LHCN-M2 (cell line): ENCODE measurements around the gene BACH1. TPM values are rescaled to one million over a fixed set of nuclear protein-coding genes. Genes with fewer than 3 reads are reported as not detected.
"Not testable (repeated sequence)": the region's sequence is repeated elsewhere in the genome, so short reads cannot be mapped to it uniquely, and the experiment has no call there.

Source experiments
- DNase-seq: peaks from one replicate; pipeline ENCODE4 v3.0.0-alpha.2; 2012; ENCODE audit warnings: low read depth
- total RNA-seq: library from RNA; depleted of rRNA; stranded (reverse); fragments of >200 nt; gene quantifications from 2 replicates; pipeline ENCODE4 v1.2.3, GENCODE V29; 2014

Gene BACH1
- total RNA-seq, 1 experiment from 2014 or later: 39.7 TPM

GRCh38 chr21:29343519-29343918 is 44.8 kb downstream of the BACH1 start:
- peak; percentile 73 for DNase-seq

- no peak for DNase-seq
These were observed 47.6 kb downstream of the BACH1 start for GRCh38 chr21:29346281-29346680.

GRCh38 chr21:29346771-29347170 is 48.0 kb downstream of the BACH1 start:
- no peak for DNase-seq

GRCh38 chr21:29347274-29347681 is 48.6 kb downstream of the BACH1 start:
- DNase-seq: no peak

GRCh38 chr21:29349702-29350101 is 51.0 kb downstream of the BACH1 start:
- no peak for DNase-seq

DNA sequence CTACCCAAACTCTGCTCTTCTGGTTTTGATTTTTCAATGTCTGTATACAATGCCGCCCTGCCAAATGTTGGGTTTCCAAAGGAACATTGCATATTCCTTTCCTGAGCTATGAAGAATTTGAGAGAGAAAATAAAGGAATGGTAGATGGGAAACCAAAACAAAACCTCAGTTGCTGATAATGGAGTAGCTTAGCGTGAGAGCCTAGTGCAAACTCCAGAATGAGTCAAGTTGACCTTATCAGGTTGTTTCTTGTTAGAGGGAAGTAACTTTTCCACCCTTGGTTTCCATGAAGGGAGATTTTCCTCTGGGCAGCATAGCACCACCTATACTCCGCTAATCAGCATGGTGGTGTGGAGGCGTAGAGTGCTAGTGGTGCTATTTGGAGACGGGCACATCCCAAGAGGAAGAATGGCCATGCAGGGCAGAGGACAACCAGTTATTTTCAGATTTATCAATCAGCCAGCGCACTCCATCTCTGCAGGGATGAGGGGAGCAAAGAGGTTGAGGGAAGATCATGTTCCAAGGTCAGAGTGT is 51.6 kb downstream of the BACH1 start:
- no peak for DNase-seq

- peak; percentile 71 for DNase-seq
These were observed 53.0 kb downstream of the BACH1 start for GRCh38 chr21:29351691-29352090.

- DNase-seq: not testable (repeated sequence)
These were observed 56.5 kb downstream of the BACH1 start for GRCh38 chr21:29355043-29355710.

GRCh38 chr21:29356291-29356690 is 57.6 kb downstream of the BACH1 start:
- DNase-seq: not testable (repeated sequence)

DNA sequence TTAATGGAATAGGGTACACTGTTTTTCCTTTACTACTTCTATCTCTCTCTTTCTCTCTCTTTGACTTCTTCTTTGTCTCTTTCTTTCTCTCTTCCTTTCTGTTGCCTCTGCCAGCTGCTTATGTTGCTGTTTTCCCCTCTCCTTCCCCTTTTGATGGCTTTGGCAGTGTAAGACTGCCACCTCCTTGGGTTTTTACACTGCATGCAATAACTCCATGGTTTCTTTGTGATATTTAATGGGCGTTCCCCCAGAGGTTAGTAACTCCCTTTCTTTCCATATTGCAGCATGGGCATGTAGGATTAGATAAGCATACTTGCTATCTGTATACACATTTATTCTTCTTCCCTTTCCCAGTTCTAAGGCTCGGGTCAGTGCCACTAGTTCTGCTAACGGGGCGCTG is 58.1 kb downstream of the BACH1 start:
- not testable (repeated sequence) for DNase-seq

GRCh38 chr21:29359718-29360117 is 61.0 kb downstream of the BACH1 start:
- DNase-seq: no peak

GRCh38 chr21:29360799-29361765 is 62.4 kb downstream of the BACH1 start:
- no peak for DNase-seq

DNA sequence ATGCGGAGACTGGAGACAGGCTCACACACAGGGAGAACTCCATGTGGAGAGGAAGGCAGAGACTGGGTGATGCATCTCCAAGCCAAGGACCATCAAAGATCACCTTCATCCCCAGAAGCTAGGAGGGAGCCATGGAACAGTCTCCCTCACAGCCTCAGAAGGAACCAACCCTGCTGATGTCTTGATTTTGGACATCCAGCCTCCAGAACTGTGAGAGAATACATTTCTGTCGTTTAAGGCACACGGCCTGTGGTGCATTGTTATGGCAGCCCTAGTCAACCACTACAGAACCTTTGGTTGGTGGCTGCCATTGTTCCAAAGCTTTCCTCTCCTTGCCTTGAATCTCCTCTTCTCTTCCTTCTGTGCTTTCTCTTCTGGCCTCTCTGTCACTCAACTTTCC is 64.0 kb downstream of the BACH1 start:
- no peak for DNase-seq

GRCh38 chr21:29365661-29366265 is 67.0 kb downstream of the BACH1 start:
- no peak for DNase-seq

GRCh38 chr21:29366532-29366931 is 67.8 kb downstream of the BACH1 start:
- no peak for DNase-seq

DNA sequence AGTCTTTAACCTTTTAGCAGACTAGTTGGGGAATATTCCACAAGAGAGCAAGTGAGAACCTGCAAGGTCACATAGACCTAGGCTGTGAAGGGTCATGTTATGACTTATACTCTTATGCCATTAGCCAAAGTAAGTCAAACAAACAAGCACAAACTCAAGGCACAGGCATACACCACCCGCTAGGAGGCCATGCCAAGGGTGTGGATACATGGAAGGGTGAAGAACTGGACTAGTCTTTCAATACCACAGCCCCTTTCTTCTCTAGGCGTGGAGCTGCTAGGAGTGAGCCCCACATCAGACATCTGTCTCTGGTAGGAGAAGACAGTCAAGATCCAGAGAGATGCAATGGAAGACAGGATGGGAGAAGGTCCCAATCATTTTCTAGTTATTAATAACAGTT is 68.6 kb downstream of the BACH1 start:
- DNase-seq: no peak

GRCh38 chr21:29368906-29369305 is 70.2 kb downstream of the BACH1 start:
- DNase-seq: no peak

DNA sequence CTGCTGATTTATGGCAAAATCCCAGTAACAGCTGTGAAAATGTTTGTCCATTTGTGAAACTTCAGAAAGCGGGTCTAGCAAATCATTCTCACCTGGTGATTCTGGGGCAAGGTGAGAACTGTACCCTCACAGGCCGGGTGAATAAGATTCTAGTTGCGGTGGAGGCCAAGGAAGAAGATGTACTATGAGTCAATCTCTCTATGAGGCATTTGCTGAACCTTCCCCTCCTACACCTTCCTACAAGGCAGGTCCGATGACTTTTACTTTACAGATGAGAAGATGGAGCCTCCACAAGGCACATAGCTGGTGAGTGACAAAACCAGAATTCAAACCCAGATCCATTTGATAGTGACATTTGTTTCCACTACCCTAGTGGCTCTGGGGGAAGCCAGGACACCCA is 72.7 kb downstream of the BACH1 start:
- DNase-seq: no peak

- peak; percentile 79 for DNase-seq
These were observed 73.5 kb downstream of the BACH1 start for GRCh38 chr21:29372063-29372802.

DNA sequence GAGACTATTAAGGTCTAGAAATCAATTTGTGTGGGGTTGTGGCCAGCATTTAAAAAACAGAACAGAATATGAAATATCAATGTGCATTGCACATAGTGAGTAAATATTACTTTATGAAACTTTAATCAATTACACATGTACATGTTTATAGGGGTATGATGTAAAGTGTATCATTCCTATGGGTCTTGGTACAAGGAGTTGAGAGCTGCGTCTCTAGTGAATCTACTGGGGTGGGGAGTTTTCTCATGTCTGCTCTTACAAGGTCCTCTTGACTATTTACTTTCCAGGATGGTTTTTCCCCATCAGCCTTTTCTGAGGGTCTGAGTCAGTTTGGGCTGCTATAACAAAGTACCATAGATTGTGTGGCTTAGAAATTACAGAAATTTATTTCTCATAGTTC is 75.8 kb downstream of the BACH1 start:
- DNase-seq: no peak

DNA sequence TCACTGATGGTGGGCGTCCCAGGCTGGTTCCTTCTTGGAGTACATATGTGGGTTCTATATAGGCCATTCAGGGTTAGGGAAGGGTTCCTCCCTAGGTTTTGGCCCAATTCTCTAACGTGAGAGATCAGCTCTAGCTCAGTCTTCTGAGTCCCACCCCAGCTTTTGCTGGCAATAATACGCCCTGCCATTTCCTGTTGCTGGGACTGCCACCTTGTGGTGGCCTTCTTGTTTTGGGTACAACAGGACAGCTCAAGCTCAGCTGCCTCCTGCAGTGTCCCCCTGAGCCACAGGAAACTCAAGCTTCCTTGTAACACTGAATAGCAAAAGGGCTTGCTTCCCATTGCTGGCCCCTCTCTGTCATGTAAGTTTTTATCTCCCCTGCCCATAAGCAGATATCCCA is 77.8 kb downstream of the BACH1 start:
- DNase-seq: peak; percentile 49
